A673 (cell line): Measurements from ENCODE around the gene MYCN. TPM values are rescaled to one million over a fixed set of nuclear protein-coding genes. Genes with fewer than 3 reads are reported as not detected.

ENCODE experiments used
- BruUV-seq: library from RNA; stranded (reverse); fragments of 400-500 nt; replicated peaks from 2 replicates; lab custom pipeline; 2021; lab: Mats Ljungman, UMichigan
- CTCF ChIA-PET: fragments of 300-600 bp; sonication (Branson Sonifier 250); formaldehyde crosslinking; loops from one replicate; lab custom pipeline; 2022; ENCODE audit warnings: antibody characterized with exemption; lab: Charles Lee
- POLR2A ChIA-PET: fragments of 300-600 bp; sonication (Branson Sonifier 250); formaldehyde crosslinking; loops from one replicate; lab custom pipeline; 2022; ENCODE audit warnings: antibody characterized with exemption; ENCODE audit not compliant: low non-redundant PET; lab: Charles Lee
- DNase-seq: peaks from one replicate; pipeline ENCODE4 v3.0.0-alpha.2; 2015; ENCODE audit warnings: low spot score
- H3K27ac ChIP-seq: fragments of 200-600 bp; sonication (generic); 2 replicates; pipeline ENCODE4 v1.5.1; 2016; ENCODE audit warnings: mixed run types, low read depth, mild to moderate bottlenecking, mixed read lengths, antibody characterized with exemption, low read length; ENCODE audit not compliant: poor library complexity, severe bottlenecking
- H3K27me3 ChIP-seq: fragments of 200-600 bp; sonication (generic); replicated peaks from 2 replicates; pipeline ENCODE4 v1.6.1; 2017; ENCODE audit warnings: mixed run types, low read depth, mild to moderate bottlenecking, mixed read lengths, antibody characterized with exemption, low read length; ENCODE audit not compliant: insufficient read depth, poor library complexity
- H3K36me3 ChIP-seq: fragments of 200-600 bp; sonication (generic); 2 replicates; pipeline ENCODE4 v1.6.1; 2016; ENCODE audit warnings: mixed run types, mild to moderate bottlenecking, mixed read lengths, antibody characterized with exemption, low read length; ENCODE audit not compliant: insufficient read depth, poor library complexity, severe bottlenecking
- H3K4me1 ChIP-seq: fragments of 200-600 bp; sonication (generic); 2 replicates; pipeline ENCODE4 v1.6.1; 2017; ENCODE audit warnings: mixed run types, mild to moderate bottlenecking, mixed read lengths, antibody characterized with exemption, low read length; ENCODE audit not compliant: insufficient read depth, poor library complexity, severe bottlenecking
- H3K4me3 ChIP-seq: fragments of 200-600 bp; sonication (generic); 2 replicates; pipeline ENCODE4 v1.5.1; 2016; ENCODE audit warnings: low read depth, mixed run types, mild to moderate bottlenecking, mixed read lengths, low read length; ENCODE audit not compliant: poor library complexity, severe bottlenecking
- H3K9me3 ChIP-seq: fragments of 200-600 bp; sonication (generic); 2 replicates; pipeline ENCODE4 v1.6.1; 2016; ENCODE audit warnings: mixed run types, low read depth, mild to moderate bottlenecking, mixed read lengths, antibody characterized with exemption, low read length; ENCODE audit not compliant: poor library complexity, severe bottlenecking
- CTCF ChIP-seq: fragments of 300-800, 200-600 bp; sonication (generic); conservative IDR thresholded peaks from 2 replicates; pipeline ENCODE4 v1.5.1; 2017; ENCODE audit warnings: low read depth, mild to moderate bottlenecking, antibody characterized with exemption, low read length, moderate library complexity, mixed read lengths
- EZH2 ChIP-seq: fragments of 200-600 bp; sonication (generic); IDR thresholded peaks from 2 replicates; pipeline ENCODE4 v1.6.1; 2017; ENCODE audit warnings: borderline replicate concordance, low read depth, mild to moderate bottlenecking, mixed read lengths, antibody characterized with exemption, low read length; ENCODE audit not compliant: poor library complexity, severe bottlenecking
- intact Hi-C: fragments of 100-400 bp; cut with micrococcal nuclease; formaldehyde crosslinking; loops from one replicate; pipeline ENCODE4 v1.10.0; 2022; ENCODE audit not compliant: unreplicated experiment
- total RNA-seq: library from RNA; stranded (reverse); gene quantifications from 2 replicates; pipeline ENCODE4 v1.2.3, GENCODE V29; 2021

The MYCN gene
- total RNA-seq, 1 experiment from 2014 or later, result 2.8 TPM

- DNase-seq, result no peak
- CTCF ChIA-PET, result no interaction called here
- intact Hi-C loops, result no loop called here
- POLR2A ChIA-PET, result no interaction called here
- Histone ChIP-seq H3K27ac (no peak overlapping the region), H3K36me3 (no peaks in the 10 kb centered on the region), H3K4me1 (no peaks in the 10 kb centered on the region), H3K4me3 (no peak overlapping the region), H3K9me3 (no peaks in the 10 kb centered on the region), H3K27me3 (no peaks in the 10 kb centered on the region)
- BruUV-seq, result no TSS peak
- TF ChIP-seq EZH2 (no peak), CTCF (no peak)
Observed at GRCh38 chr2:15905986-15906491, 34.3 kb upstream of the MYCN start.

GRCh38 chr2:15906778-15907177, 33.6 kb upstream of the MYCN start:
- BruUV-seq, result no TSS peak
- intact Hi-C loops, result no loop called here
- no peak for DNase-seq
- POLR2A ChIA-PET, result no interaction called here
- CTCF ChIA-PET, result no interaction called here
- no peaks in the 10 kb centered on the region for H3K27me3 ChIP-seq
- no peaks in the 10 kb centered on the region for H3K4me1 ChIP-seq
- no peaks in the 10 kb centered on the region for H3K36me3 ChIP-seq
- no peak overlapping the region for H3K4me3 ChIP-seq
- TF ChIP-seq EZH2, result no peak
- TF ChIP-seq CTCF, result no peak
- H3K27ac ChIP-seq, result no peak overlapping the region
- H3K9me3 ChIP-seq, result no peaks in the 10 kb centered on the region

GRCh38 chr2:15907461-15908324, 32.7 kb upstream of the MYCN start:
- DNase-seq, result no peak
- no TSS peak for BruUV-seq
- Histone ChIP-seq H3K27ac (no peak overlapping the region), H3K36me3 (no peaks in the 10 kb centered on the region), H3K27me3 (no peaks in the 10 kb centered on the region), H3K9me3 (no peaks in the 10 kb centered on the region), H3K4me3 (no peak overlapping the region), H3K4me1 (no peaks in the 10 kb centered on the region)
- ChIA-PET POLR2A (no interaction called here), CTCF (no interaction called here)
- TF ChIP-seq CTCF (no peak), EZH2 (no peak)
- intact Hi-C loops, result no loop called here
